ENCODE measurements around the gene ZNF470.

ZNF470 gene

GRCh38 chr19:56608274-56608964 is 41.2 kb downstream of the ZNF470 start:
- no peak for FAIRE-seq

GRCh38 chr19:56611288-56611687 is 44.0 kb downstream of the ZNF470 start:
- no peak for DNase-seq (ENCODE audit: low spot score)
- no peak for FAIRE-seq

More at GRCh38 chr19:56608274-56608964, 41.2 kb downstream of the ZNF470 start:
- no peak for DNase-seq (ENCODE audit: low spot score)

- no peak for FAIRE-seq
Measured at GRCh38 chr19:56612737-56613136, 45.5 kb downstream of the ZNF470 start.

GRCh38 chr19:56613639-56614038 is 46.4 kb downstream of the ZNF470 start:
- no peak for DNase-seq (ENCODE audit: low spot score)
- no peak for FAIRE-seq

More at GRCh38 chr19:56612737-56613136, 45.5 kb downstream of the ZNF470 start:
- DNase-seq (ENCODE audit: low spot score), result no peak

- DNase-seq (ENCODE audit: low spot score) (no peak), FAIRE-seq (no peak)
Measured at GRCh38 chr19:56617531-56617930, 50.3 kb downstream of the ZNF470 start.

- DNase-seq (ENCODE audit: low spot score) (no peak), FAIRE-seq (no peak)
Measured at GRCh38 chr19:56619121-56619520, 51.9 kb downstream of the ZNF470 start.

GRCh38 chr19:56622374-56622773 is 55.1 kb downstream of the ZNF470 start:
- FAIRE-seq, result no peak
- no peak for DNase-seq (ENCODE audit: low spot score)

GRCh38 chr19:56623006-56623405 is 55.7 kb downstream of the ZNF470 start:
- no peak for DNase-seq (ENCODE audit: low spot score)
- FAIRE-seq, result no peak

GRCh38 chr19:56625708-56626107 is 58.4 kb downstream of the ZNF470 start:
- DNase-seq (ENCODE audit: low spot score), result no peak
- FAIRE-seq, result no peak

- FAIRE-seq (no peak), DNase-seq (ENCODE audit: low spot score) (no peak)
Measured at GRCh38 chr19:56633021-56633420, 65.8 kb downstream of the ZNF470 start.

GRCh38 chr19:56637976-56638555 is 70.8 kb downstream of the ZNF470 start:
- no peak for DNase-seq (ENCODE audit: low spot score)
- no peak for FAIRE-seq
